ENCODE measurements around the gene SH3PXD2A.

Gene SH3PXD2A

DNA sequence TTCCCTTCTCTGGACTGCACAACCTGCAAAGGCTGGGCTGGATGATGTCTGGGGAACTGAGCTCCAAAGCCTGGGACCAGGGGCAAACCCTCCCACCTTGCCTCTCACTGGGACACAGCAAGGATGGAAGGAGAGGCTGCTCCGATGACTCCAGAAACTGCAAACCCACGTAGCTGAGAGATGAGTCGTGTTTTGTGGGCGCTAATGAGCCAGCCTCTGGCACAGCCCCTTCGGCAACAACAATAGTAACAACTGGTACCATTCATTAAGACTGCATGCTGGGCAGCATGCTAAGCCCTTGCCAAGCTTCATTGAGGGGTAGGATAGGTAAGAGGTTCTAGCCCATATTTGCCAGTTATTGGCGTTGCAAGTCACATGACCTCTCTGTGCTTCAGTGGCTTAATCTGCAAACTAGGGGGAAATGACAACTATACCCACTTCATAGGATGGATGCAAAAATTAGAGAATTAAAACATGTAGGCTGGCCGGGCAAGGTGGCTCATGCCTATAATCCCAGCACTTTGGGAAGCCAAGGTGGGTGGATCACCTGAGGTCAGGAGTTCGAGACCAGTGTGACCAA, 145.9 kb downstream of the SH3PXD2A start:
- ChIA-PET CTCF (interaction anchor here (1.3 to 6.8 kb wide), 8 partner anchors 18 to 177 kb away, joined by 3 to 75 read pairs (median 31); partner anchors contain the start of gene SH3PXD2A), POLR2A (no interaction called here)
- H3K27ac ChIP-seq (ENCODE audit: insufficient read depth in 1 of 2, low read depth in 1 of 2, low read length in 2 of 2, poor library complexity in 1 of 2, severe bottlenecking in 2 of 2) = no peak overlapping the region
- H3K4me1 ChIP-seq (ENCODE audit: control extremely low read depth in 1 of 4, control insufficient read depth in 4 of 4, insufficient read depth in 4 of 4, low read length in 3 of 4) = no peaks in the 10 kb centered on the region
- no peaks in the 10 kb centered on the region for H3K9me3 ChIP-seq (ENCODE audit: control extremely low read depth in 1 of 5, control insufficient read depth in 4 of 5, insufficient read depth in 2 of 5, low read depth in 1 of 5, low read length in 4 of 5)
- no peak for DNase-seq
- 88% methylated on average over 7 of the region's 8 CpGs for WGBS (ENCODE audit: insufficient coverage)
- no peak overlapping the region for H3K4me3 ChIP-seq (ENCODE audit: control insufficient read depth in 1 of 7, extremely low read depth in 1 of 7, insufficient read depth in 4 of 7, low read depth in 2 of 7, low read length in 6 of 7)
- H3K36me3 ChIP-seq (ENCODE audit: control insufficient read depth in 4 of 4, insufficient read depth in 4 of 4, low read length in 3 of 4) = no peaks in the 10 kb centered on the region
- H3K27me3 ChIP-seq (replicated peaks in 2 of 5; ENCODE audit: control insufficient read depth in 4 of 5, insufficient read depth in 5 of 5, low read length in 4 of 5) = no peaks in the 10 kb centered on the region

DNA sequence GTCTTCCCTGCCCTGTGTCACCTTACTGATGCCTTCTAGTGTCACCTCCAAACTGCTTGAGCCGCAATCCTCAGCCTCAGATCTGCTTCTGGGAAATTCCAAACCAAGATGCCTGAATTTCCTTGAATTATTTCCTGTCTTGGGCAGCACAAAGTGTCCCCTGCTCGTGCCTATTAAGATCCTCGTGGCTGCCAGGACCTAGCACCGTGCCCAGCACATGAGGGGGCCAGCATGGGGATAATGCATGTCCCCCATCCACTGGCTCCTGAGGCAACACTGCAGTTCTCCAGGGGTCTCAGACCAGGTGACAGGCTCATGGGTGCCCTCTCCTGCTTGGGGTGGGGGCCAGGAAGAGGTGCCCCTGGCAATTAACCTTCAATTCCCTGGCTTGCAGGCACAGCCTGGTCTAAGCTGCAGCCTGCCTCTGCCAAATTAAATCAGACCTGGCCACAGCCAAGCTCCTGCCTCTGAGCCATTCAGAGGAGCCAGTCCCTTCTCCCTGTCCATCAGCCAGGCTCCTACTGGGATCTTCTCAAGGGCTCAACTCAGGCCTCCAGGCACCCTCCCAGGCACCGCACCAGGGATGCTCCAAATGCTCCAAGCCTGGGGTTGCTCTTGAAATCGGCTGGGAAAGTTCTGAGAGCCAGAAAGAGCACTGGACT, 146.6 kb downstream of the SH3PXD2A start:
- Histone ChIP-seq H3K27me3 (replicated peaks in 2 of 5; ENCODE audit: control insufficient read depth in 4 of 5, insufficient read depth in 5 of 5, low read length in 4 of 5) (no peaks in the 10 kb centered on the region), H3K4me1 (ENCODE audit: control extremely low read depth in 1 of 4, control insufficient read depth in 4 of 4, insufficient read depth in 4 of 4, low read length in 3 of 4) (peaks cover 0 to 3% (median 0%) of the 10 kb centered on the region in 4 experiments), H3K27ac (ENCODE audit: insufficient read depth in 1 of 2, low read depth in 1 of 2, low read length in 2 of 2, poor library complexity in 1 of 2, severe bottlenecking in 2 of 2) (no peak overlapping the region), H3K9me3 (ENCODE audit: control extremely low read depth in 1 of 5, control insufficient read depth in 4 of 5, insufficient read depth in 2 of 5, low read depth in 1 of 5, low read length in 4 of 5) (no peaks in the 10 kb centered on the region), H3K4me3 (ENCODE audit: control insufficient read depth in 1 of 7, extremely low read depth in 1 of 7, insufficient read depth in 4 of 7, low read depth in 2 of 7, low read length in 6 of 7) (no peak overlapping the region), H3K36me3 (ENCODE audit: control insufficient read depth in 4 of 4, insufficient read depth in 4 of 4, low read length in 3 of 4) (no peaks in the 10 kb centered on the region)
- POLR2A ChIA-PET = no interaction called here
- 94% methylated on average over 6 of the region's 6 CpGs for WGBS (ENCODE audit: insufficient coverage)
- no peak for DNase-seq
- CTCF ChIA-PET = interaction anchor here (1.0 to 6.7 kb wide), 5 partner anchors 9 to 177 kb away, joined by 3 to 75 read pairs (median 5); no protein-coding TSS in a partner anchor

DNA sequence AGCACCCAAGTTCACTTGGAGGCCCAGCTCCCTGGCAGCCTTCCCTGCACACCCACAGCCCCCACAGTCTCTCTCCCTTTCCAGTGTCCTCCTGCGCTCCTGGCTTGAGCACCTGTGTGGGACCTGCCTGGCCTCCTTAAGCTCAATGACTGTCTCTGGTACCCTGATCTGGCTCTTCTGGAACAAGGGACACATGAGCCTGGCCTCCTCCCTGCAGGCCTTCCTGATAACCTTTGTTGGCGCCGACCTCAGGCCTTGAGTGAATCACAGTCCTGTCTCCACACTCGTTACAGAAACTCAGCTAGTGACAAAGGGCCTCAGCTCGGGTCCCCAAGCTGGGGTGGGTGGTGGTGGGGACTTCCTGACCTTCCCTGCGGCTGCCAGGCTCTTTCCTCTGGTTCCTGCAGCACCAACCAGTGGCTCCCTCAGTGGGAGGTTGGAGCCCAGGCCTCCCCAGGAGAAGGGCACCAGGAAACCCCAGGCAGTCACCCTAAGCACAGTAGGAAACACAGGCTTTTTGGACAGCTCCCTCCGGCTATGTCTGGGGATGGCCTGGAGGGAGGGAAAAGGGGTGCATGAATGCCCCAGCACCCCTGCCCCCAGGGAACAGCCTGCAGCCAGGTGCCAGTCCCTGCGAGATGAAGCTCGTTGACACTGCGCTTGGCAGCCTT, 147.3 kb downstream of the SH3PXD2A start:
- Histone ChIP-seq H3K27me3 (replicated peaks in 2 of 5; ENCODE audit: control insufficient read depth in 4 of 5, insufficient read depth in 5 of 5, low read length in 4 of 5) (no peaks in the 10 kb centered on the region), H3K9me3 (ENCODE audit: control extremely low read depth in 1 of 5, control insufficient read depth in 4 of 5, insufficient read depth in 2 of 5, low read depth in 1 of 5, low read length in 4 of 5) (no peaks in the 10 kb centered on the region), H3K4me3 (ENCODE audit: control insufficient read depth in 1 of 7, extremely low read depth in 1 of 7, insufficient read depth in 4 of 7, low read depth in 2 of 7, low read length in 6 of 7) (no peak overlapping the region), H3K27ac (ENCODE audit: insufficient read depth in 1 of 2, low read depth in 1 of 2, low read length in 2 of 2, poor library complexity in 1 of 2, severe bottlenecking in 2 of 2) (no peak overlapping the region), H3K4me1 (ENCODE audit: control extremely low read depth in 1 of 4, control insufficient read depth in 4 of 4, insufficient read depth in 4 of 4, low read length in 3 of 4) (peaks cover 0 to 3% (median 0%) of the 10 kb centered on the region in 4 experiments), H3K36me3 (ENCODE audit: control insufficient read depth in 4 of 4, insufficient read depth in 4 of 4, low read length in 3 of 4) (no peaks in the 10 kb centered on the region)
- WGBS (ENCODE audit: insufficient coverage) = 81% methylated on average over 10 of the region's 10 CpGs
- POLR2A ChIA-PET = no interaction called here
- no peak for DNase-seq
- CTCF ChIA-PET = interaction anchor here (0.9 to 2.0 kb wide), 6 partner anchors 9 to 179 kb away, joined by 3 to 8 read pairs (median 4); no protein-coding TSS in a partner anchor

DNA sequence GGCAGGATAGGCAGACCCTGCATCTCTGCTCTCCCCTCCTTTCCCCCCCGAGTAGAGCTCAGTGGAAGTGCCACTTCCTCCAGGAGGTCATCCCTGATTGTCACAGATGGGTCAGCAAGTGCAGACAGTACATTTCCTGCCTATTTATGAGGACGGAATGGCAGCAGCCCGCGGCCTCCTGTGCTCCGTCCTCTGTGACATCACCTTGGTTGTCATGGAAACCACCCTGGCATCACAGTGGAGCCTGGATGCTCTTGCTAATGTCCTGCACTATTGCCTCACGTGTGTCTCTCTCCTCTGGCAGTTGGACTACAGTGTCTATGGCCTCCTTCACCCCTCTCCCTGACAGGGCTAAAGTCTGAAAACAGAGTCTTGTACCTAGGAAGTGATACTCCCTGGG, 148.6 kb downstream of the SH3PXD2A start:
- no peaks in the 10 kb centered on the region for H3K36me3 ChIP-seq (ENCODE audit: control insufficient read depth in 4 of 4, insufficient read depth in 4 of 4, low read length in 3 of 4)
- ChIA-PET POLR2A (no interaction called here), CTCF (interaction anchor here (1.1 to 1.9 kb wide), 3 partner anchors 11 to 180 kb away, joined by 4 to 5 read pairs (median 4); no protein-coding TSS in a partner anchor)
- 94% methylated on average over 6 of the region's 6 CpGs for WGBS (ENCODE audit: insufficient coverage)
- no peak overlapping the region for H3K4me3 ChIP-seq (ENCODE audit: control insufficient read depth in 1 of 7, extremely low read depth in 1 of 7, insufficient read depth in 4 of 7, low read depth in 2 of 7, low read length in 6 of 7)
- peaks cover 0 to 3% (median 0%) of the 10 kb centered on the region in 4 experiments for H3K4me1 ChIP-seq (ENCODE audit: control extremely low read depth in 1 of 4, control insufficient read depth in 4 of 4, insufficient read depth in 4 of 4, low read length in 3 of 4)
- no peaks in the 10 kb centered on the region for H3K27me3 ChIP-seq (replicated peaks in 2 of 5; ENCODE audit: control insufficient read depth in 4 of 5, insufficient read depth in 5 of 5, low read length in 4 of 5)
- H3K9me3 ChIP-seq (ENCODE audit: control extremely low read depth in 1 of 5, control insufficient read depth in 4 of 5, insufficient read depth in 2 of 5, low read depth in 1 of 5, low read length in 4 of 5) = no peaks in the 10 kb centered on the region
- H3K27ac ChIP-seq (ENCODE audit: insufficient read depth in 1 of 2, low read depth in 1 of 2, low read length in 2 of 2, poor library complexity in 1 of 2, severe bottlenecking in 2 of 2) = no peak overlapping the region
- no peak for DNase-seq

DNA sequence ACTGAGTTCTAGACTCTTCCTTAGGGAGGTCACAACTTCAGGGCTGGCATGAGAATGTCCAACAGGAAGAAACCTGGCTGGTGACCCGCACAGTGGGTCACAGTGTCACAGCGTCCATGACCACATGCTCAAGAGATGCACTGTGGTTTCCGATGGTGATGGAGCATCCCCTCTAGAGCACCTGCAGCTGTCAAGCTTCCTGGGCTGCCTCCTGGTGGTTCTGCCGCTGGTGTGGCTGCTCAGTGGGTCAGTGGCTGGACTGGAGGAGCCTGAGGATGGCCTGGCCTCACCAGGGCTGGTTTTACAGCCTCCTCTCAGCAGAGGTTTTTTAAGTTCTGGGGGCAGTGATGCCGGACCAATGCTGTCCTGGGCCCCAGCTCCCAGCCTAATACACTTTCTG, 149.3 kb downstream of the SH3PXD2A start:
- Histone ChIP-seq H3K27ac (ENCODE audit: insufficient read depth in 1 of 2, low read depth in 1 of 2, low read length in 2 of 2, poor library complexity in 1 of 2, severe bottlenecking in 2 of 2) (no peak overlapping the region), H3K4me3 (ENCODE audit: control insufficient read depth in 1 of 7, extremely low read depth in 1 of 7, insufficient read depth in 4 of 7, low read depth in 2 of 7, low read length in 6 of 7) (no peak overlapping the region), H3K27me3 (replicated peaks in 2 of 5; ENCODE audit: control insufficient read depth in 4 of 5, insufficient read depth in 5 of 5, low read length in 4 of 5) (no peaks in the 10 kb centered on the region), H3K36me3 (ENCODE audit: control insufficient read depth in 4 of 4, insufficient read depth in 4 of 4, low read length in 3 of 4) (no peaks in the 10 kb centered on the region), H3K9me3 (ENCODE audit: control extremely low read depth in 1 of 5, control insufficient read depth in 4 of 5, insufficient read depth in 2 of 5, low read depth in 1 of 5, low read length in 4 of 5) (no peaks in the 10 kb centered on the region), H3K4me1 (ENCODE audit: control extremely low read depth in 1 of 4, control insufficient read depth in 4 of 4, insufficient read depth in 4 of 4, low read length in 3 of 4) (peaks cover 0 to 3% (median 0%) of the 10 kb centered on the region in 4 experiments)
- ChIA-PET CTCF (interaction anchor here (1.0 to 1.5 kb wide), 4 partner anchors 9 to 152 kb away, joined by 3 to 6 read pairs (median 4); no protein-coding TSS in a partner anchor), POLR2A (interaction anchor here (0.6 kb wide), 1 partner anchor 103 kb away, joined by 3 read pairs; no protein-coding TSS in a partner anchor)
- WGBS (ENCODE audit: insufficient coverage) = 98% methylated on average over 5 of the region's 5 CpGs
- DNase-seq = no peak

DNA sequence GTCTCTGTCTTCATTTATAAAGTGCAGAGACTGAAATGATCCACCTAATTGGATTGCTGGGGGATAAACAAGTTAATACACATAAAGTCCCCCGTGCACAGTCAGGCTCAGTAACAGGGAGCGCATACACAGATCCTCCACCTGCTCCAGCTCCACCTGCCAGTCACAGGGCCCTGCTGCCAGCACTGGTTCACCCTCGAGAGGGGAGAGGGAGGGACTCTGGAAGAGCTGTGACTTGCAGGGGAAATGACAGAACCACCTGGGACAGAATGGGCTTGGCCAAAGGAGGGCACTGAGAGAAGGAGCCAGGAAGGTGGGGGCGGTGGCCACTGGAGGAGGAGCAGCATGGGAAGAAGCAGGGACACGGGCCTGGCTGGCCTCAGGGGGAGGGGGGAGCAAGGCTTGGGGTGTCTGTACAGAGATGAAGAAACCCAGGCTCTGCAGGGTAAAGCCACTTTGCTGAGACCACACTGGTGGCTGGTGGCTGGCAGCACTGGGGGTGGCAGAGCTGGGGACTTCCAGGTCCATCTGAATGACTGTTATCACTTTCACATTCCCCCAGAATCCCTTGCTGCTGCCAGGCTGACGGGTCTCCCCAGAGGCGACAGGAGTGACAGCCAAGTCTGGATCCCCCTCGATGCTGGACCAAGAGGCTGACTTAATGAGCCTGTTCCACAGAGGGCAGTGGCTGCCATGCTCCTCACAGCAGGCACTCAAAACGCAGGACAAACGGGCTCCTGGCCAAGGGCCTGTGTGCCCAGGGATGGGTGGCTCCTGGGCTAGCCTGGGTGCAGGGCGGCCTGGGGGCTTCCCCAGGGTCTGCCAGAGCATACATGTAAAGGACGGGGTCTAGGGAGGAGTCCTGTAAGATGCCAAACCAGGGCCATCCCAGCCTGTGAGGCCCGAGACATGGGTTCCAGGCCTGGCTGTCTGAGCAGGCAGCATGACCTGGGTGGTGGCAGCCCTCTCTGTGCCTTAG, 151.1 kb downstream of the SH3PXD2A start:
- POLR2A ChIA-PET = no interaction called here
- no peak overlapping the region for H3K27ac ChIP-seq (ENCODE audit: insufficient read depth in 1 of 2, low read depth in 1 of 2, low read length in 2 of 2, poor library complexity in 1 of 2, severe bottlenecking in 2 of 2)
- peak in 2 of 3 donors; percentile 20 to 23 for DNase-seq
- no peaks in the 10 kb centered on the region for H3K36me3 ChIP-seq (ENCODE audit: control insufficient read depth in 4 of 4, insufficient read depth in 4 of 4, low read length in 3 of 4)
- H3K27me3 ChIP-seq (replicated peaks in 2 of 5; ENCODE audit: control insufficient read depth in 4 of 5, insufficient read depth in 5 of 5, low read length in 4 of 5) = no peaks in the 10 kb centered on the region
- peaks cover 0 to 3% (median 0%) of the 10 kb centered on the region in 4 experiments for H3K4me1 ChIP-seq (ENCODE audit: control extremely low read depth in 1 of 4, control insufficient read depth in 4 of 4, insufficient read depth in 4 of 4, low read length in 3 of 4)
- 78% methylated on average over 13 of the region's 13 CpGs for WGBS (ENCODE audit: insufficient coverage)
- H3K9me3 ChIP-seq (ENCODE audit: control extremely low read depth in 1 of 5, control insufficient read depth in 4 of 5, insufficient read depth in 2 of 5, low read depth in 1 of 5, low read length in 4 of 5) = no peaks in the 10 kb centered on the region
- CTCF ChIA-PET = interaction anchor here (1.1 to 3.7 kb wide), 7 partner anchors 8 to 186 kb away, joined by 3 to 22 read pairs (median 6); no protein-coding TSS in a partner anchor
- H3K4me3 ChIP-seq (ENCODE audit: control insufficient read depth in 1 of 7, extremely low read depth in 1 of 7, insufficient read depth in 4 of 7, low read depth in 2 of 7, low read length in 6 of 7) = no peak overlapping the region

Data from common myeloid progenitor, CD34-positive (primary cell).